Glomerular endothelial cell (primary cell): ENCODE results near the gene CD209. TPM values are rescaled to one million over a fixed set of nuclear protein-coding genes. Genes with fewer than 3 reads are reported as not detected.

Experiments
- DNase-seq: peaks from one replicate; pipeline ENCODE4 v3.0.0-alpha.2; 2011; ENCODE audit warnings: low read depth, low spot score; ENCODE audit errors: extremely low read depth
- total RNA-seq: library from RNA; depleted of rRNA; stranded (reverse); fragments of >200 nt; gene quantifications from 2 replicates; pipeline ENCODE4 v1.2.3, GENCODE V29; 2015

Gene CD209
- total RNA-seq, 1 donor from 2014 or later, result not detected

GRCh38 chr19:7709932-7710460 lies 37.3 kb downstream of the CD209 start:
- DNase-seq, result no peak

- DNase-seq, result no peak
These were observed 40.3 kb downstream of the CD209 start for GRCh38 chr19:7706955-7707456.

DNA sequence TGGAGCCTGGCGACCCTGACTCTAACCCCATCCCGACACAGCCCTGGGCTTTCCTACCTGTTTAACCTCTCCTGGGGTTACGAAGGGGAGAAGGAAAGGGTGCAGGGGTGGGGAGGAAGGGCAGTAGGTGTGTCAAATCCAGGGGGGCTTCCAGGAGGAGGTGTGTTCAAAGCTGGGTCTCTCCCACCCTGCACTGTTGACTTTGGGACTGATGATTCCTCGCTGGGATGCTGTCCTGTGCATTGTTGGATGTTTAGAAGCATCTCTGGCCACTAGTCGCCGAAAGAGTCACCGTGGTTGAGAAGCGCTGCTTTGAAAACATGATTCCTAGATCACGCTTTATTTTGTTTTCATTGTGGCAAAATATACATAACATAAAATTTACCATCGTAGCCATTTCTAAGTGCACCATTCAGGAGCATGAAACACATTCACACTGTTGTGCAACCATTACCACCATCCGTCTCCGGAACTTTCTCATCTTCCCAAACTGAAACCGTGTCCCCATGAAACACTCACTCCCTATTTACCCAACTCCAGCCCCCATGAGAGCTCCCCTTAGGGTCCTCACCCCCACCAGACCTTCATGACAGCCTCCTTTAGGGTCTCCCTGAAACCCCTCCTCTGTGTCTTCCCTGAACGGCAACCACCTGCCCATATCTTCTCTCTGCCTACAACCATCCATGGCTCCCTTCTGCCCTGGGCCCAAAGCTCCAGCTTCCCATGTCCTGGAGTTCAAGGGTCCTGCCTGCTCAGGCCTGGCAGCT lies 41.0 kb downstream of the CD209 start:
- DNase-seq, result no peak

DNA sequence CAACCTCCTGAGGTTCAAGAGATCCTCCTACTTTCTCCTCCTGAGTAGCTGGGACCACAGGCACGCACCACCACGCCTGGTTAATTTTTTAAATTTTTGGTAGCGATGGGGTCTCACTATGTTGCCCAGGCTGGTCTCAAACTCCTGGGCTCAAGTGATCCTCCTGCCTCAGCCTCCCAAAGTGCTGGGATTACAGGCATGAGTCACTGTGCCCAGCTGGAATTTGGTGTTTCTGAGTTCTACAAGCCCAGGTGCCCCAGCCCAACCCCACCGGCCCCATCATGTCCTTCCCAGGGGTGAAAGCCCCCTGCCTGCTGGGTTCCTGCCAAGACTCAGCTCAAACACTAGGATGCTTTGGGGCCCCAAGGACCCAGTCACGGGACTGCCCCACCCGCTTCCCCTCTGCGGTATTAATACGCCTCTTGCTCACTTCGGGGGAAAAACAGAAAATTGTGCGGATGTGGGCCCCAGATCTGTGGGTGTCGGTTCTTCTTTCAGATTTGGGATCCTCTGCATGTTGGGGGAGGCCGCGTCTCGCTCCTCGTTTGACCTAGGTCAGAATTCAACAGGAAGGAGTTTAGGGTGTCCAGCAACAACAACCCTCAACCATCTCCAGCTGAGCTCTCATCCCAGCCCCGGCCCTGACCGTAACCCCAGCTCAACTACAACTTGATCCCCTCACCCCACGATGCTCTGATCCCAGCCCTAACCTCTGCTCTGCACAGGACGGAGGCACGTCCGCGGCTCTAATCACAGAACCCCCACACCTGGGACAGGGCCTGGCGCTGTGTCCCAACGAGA lies 41.7 kb downstream of the CD209 start:
- DNase-seq, result no peak

DNA sequence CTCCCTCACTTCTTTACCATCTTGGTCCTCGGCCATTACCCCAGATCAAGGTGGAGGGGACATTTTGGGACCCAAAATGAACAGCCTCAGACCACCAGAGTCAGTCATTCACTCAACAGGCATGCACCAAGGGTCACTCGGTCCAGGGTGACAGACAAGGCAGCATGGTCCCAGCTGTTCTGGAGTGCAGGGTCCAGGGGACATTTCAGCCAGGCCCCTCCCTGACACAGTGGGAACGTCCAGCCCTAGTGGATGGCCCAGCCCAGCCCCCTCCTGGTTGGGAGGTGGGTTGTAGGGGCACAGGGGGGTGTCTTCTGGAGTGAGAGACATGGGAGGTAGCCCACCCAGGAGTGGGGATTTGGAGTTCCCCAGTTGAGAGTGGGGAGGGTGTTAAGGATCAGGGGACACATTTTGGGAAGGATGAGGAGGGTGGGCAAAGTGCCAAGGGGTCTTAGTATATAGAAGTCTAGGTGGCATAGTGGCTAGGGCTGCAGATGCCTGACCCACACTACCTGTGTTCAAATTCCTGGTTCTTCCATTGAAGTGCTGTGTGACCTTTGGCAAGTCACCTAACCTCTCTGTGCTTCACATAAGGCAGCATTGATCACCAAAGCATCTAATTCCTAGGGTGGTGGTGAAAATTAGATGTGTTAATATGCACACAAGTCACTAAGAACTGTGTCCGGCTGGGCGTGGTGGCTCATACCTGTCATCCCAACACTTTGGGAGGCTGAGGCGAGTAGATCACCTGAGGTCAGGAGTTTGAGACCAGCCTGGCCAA lies 42.9 kb downstream of the CD209 start:
- DNase-seq, result no peak

DNA sequence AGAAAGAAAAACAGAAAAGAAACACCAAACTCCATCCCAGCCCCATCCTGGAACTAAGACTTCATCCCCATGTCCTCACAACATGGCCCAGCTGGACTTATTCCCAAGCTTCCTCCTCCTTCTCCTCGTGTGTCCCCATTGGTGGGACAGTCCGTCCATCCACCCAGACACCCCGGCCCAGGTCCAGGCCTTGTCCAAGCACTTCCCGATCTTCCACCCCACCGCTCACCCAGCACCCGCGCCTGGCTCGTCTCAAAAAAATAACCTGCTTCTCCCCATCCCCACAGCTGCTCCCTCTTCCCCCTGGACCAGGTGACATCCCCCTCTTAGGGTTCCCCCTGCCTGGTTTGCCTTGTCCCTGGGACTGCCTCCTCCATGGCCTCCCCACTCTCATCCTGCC lies 44.0 kb downstream of the CD209 start:
- DNase-seq, result no peak

- no peak for DNase-seq
These were observed 45.5 kb downstream of the CD209 start, which contains the start of gene FCER2 for GRCh38 chr19:7701654-7702457. FCER2 (minus strand) TSS chr19:7702131; CDS start chr19:7699760, 2,371 bp downstream.

DNA sequence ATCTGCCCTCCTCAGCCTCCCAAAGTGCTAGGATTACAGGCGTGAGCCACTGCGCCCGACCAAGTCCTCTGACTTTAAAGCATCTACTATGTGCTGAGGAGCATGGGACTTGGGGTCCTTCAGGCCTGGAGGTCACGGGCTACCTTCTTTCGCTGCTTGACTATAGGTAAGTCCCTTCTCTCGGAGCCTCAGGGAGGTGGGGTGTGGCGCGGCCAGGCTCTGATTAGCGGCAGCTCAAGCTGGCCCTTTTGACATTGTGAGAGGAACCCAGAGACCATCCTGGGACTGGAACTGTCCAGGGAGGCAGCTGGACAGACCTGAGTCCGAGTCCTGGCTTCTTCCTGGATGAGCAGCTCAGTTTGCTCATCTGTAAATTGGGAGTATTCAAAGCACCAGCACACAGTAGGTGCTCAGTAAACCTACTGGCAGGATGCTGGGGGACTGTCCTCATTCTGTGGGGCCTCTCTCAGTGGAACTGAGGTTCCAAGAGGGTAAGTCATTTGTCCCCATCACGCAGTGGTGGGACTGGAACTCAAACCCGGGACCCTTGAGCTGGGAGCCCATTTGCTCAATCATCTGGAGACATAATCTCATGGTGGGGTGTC lies 46.2 kb downstream of the CD209 start:
- DNase-seq, result no peak

DNA sequence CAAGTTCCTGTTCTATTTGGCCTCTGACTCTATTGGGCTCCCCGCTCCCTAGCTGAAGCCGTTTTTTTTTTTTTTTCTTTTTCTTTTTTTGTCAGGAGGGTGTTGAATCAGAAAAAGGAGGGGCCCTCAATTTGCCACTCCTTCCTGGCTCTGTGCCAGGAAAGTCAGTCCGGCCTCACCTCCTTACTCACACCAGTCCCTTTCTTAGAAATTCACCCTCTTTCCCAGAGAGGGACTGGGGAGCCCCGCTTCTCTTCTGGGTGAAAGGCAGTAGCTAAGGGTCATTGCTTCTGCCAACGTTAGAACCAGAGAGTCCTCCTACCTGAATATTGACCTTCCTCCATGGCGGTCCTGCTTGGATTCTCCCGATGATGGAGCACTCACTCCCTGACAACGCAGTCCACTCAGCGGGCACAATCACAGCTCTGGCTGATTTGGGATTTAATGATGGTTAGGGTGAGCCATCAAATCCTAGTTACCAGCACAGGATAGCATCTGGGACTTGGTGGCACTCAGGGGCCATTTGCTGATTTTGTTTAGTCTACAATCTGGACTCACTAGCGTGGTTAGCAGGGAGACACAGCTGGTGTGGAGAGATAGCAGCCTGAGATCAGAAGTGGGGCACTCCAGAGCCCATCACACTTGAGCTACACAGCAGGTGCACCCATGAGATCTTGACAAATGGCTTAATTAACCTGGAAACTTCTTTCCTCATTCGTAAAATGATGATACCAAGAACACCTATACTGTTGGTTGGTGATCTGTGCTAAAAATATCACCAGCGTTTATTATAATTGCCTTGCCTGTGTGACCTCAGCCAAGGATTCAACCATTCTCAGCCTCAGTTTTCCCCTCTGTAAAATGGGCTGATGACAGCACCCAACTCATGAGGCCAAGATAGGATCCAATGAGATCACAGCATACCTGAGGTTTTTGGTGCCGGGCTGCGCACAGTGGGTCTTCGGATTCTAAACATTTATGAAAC lies 47.6 kb downstream of the CD209 start:
- no peak for DNase-seq

DNA sequence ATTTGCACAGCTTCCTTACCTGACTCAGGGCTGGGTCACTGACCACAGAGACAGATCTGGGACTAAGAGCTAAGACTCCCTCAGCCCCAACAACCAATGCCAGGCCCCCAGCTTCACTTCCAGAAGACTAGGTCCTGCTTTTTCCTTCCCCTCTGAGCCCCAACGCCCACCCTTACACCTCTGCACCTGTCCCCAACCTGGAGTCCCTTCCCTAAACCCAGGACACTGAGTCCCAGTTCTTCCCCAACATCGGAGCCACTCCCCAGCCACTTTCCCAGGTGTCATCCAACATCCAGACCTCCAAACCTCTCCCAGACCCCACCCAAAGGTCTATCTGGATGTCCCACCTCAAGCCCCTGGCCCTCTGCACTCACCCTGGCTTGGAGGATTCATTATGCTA lies 48.3 kb downstream of the CD209 start:
- DNase-seq, result no peak

- no peak for DNase-seq
These were observed 48.8 kb downstream of the CD209 start for GRCh38 chr19:7698583-7698982.

- no peak for DNase-seq
These were observed 49.5 kb downstream of the CD209 start for GRCh38 chr19:7697721-7698287.

DNA sequence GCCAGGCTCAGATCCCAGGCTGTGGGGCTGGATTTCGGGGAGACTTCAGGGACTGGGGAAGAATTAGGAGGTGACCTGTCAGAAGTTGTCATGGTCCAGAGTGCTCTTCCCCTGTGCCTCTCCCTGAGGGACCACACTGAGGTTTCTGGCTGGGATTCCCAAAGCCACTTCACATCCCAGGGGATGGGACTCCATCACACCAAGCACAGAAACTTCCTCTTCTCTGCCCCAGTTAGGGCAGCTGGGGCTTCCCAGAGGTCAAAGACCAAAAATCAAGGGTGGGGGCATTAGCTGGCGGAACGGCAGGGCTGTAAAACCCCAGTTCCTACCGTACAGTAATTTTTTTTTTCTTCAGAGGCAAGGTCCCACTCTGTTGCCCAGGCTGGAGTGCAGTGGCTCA lies 52.8 kb downstream of the CD209 start:
- DNase-seq, result no peak

DNA sequence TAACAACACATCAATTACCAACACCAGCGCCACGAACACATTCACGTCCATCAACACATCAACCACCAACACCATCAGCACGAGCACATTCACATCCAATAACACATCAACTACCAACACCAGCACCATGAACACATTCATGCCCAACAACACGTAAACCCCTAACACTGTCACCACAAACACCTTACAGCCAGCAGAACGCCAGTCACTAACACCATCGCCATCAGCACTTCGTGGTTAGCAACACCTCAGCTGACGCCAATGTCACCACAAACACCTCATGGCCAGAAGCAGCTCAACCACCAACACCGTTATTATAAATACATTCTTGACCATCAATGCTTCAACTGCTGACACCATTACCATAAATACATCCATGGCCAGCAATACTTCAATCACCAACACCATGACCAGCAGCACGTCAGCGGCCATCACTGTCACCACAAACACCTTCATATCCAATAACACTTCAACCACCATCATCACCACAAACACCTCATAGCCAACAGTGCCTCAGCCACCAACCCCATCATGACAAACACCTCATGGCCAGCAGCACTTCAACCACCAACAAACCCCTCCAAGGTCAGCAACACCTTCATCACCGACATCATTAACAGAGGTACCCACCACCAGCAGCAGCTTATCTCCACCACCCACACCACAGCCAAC lies 54.8 kb downstream of the CD209 start:
- no peak for DNase-seq

DNA sequence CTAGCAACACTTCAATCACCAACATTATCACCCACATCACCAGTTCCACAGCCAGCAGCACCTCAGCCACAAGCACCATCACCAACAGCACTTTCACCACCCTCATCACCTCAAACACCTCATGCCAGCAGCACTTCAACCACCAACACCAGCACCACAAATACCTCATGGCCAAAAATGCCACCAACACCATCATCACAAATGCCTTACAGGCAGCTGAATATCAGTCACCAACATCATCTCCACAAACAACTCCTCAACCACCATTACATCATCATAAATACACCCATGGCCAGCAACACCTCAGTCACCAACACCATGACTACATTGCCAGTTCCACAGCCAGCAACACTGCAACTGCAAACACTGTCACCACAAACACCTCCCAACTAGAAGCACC lies 55.8 kb downstream of the CD209 start:
- DNase-seq, result no peak

GRCh38 chr19:7690779-7691258 lies 56.5 kb downstream of the CD209 start:
- DNase-seq, result no peak
